ENCODE results near the gene MTNR1A. TPM values are rescaled to one million over a fixed set of nuclear protein-coding genes. Genes with fewer than 3 reads are reported as not detected.

MTNR1A gene
- total RNA-seq (2022; extraction: Qiagen RNA extraction; ENCODE audit: low read depth): 0.27 to 0.56 TPM (median 0.39 TPM) in 5 replicates

DNA sequence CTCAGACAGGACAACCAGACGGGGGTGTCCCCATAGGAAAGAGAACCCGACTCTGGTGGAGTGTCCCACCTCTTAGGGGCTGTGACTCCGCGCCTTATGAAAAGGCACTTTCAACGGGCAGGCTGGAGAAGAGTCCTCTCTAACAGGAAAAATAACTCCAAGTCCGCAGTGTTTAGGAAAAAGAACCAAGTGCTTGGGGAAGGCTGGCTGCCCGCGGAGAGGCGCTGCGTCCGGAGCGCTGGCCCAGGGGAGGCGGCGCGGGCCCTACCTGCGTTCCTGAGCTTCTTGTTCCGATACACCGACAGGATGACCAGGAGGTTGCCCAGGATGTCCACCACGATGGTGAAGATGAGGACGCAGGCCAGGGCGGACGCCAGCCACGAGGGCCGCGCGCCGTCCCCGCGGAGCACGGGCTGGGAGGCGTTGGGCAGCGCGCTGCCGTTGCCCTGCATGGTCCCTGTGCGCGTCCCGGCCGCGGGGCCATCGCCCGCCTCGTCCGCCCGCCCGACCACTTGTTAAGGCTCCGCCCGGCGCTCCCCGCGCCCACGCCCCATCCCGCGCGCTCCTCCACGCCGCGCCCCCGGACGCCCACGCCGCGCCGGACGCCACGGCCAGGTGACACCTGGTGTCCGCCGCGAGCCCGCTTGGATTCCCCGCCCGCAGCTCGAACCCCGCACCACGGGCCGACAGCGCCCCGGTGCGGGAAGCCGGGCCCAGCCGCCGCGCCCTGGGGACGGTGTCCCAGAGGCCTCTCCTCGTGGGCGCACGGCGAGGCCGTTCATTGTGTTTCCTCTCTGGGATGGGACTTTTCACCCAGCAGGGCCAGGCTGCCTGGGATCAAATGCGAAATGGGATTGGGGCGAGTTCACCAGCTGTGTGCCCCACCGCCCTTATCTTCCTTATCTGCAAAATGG is at the start of gene MTNR1A:
Gene MTNR1A, minus strand, starts transcription at position 654 of the 914 bp plus-strand sequence. Its CDS starts 202 bp downstream, at position 452.

Other genes with a start within 250 kb of the MTNR1A start
- 132 to 180 TPM (median 148 TPM) in 5 replicates for gene FAT1, start 168.3 kb upstream of the MTNR1A start, total RNA-seq (2022; extraction: Qiagen RNA extraction; ENCODE audit: low read depth)